Hepatocyte (in vitro differentiated cells): ENCODE measurements around the gene TIMM22. TPM values are rescaled to one million over a fixed set of nuclear protein-coding genes. Genes with fewer than 3 reads are reported as not detected.

Source experiments
- DNase-seq: peaks from one replicate; pipeline ENCODE4 v3.0.0-alpha.2; 2016; ENCODE audit warnings: low spot score
- H2AFZ ChIP-seq: fragments of 200-600 bp; sonication (generic); 2 replicates; pipeline ENCODE4 v1.6.0; 2016; ENCODE audit warnings: antibody characterized with exemption, mild to moderate bottlenecking
- H3K27ac ChIP-seq: fragments of 200-600 bp; sonication (generic); 2 replicates; pipeline ENCODE4 v1.5.1; 2016; ENCODE audit warnings: mild to moderate bottlenecking
- H3K27me3 ChIP-seq: fragments of 200-600 bp; sonication (generic); 2 replicates; pipeline ENCODE4 v1.6.1; 2016
- H3K36me3 ChIP-seq: fragments of 200-600 bp; sonication (generic); replicated peaks from 2 replicates; pipeline ENCODE4 v1.5.1; 2016; ENCODE audit warnings: low read depth; ENCODE audit not compliant: insufficient read depth
- H3K4me1 ChIP-seq: fragments of 200-600 bp; sonication (generic); 2 replicates; pipeline ENCODE4 v1.5.1; 2016; ENCODE audit warnings: mild to moderate bottlenecking, moderate library complexity; ENCODE audit not compliant: insufficient read depth
- H3K4me2 ChIP-seq: fragments of 200-600 bp; sonication (generic); 2 replicates; pipeline ENCODE4 v1.6.0; 2016
- H3K4me3 ChIP-seq: fragments of 200-600 bp; sonication (generic); 2 replicates; pipeline ENCODE4 v1.5.1; 2016; ENCODE audit warnings: mild to moderate bottlenecking
- H3K79me2 ChIP-seq: fragments of 200-600 bp; sonication (generic); 2 replicates; pipeline ENCODE4 v1.6.0; 2017; ENCODE audit warnings: mild to moderate bottlenecking
- H3K9me2 ChIP-seq: fragments of 200-600 bp; sonication (generic); replicated peaks from 2 replicates; pipeline ENCODE4 v1.6.0; 2017; ENCODE audit warnings: mild to moderate bottlenecking; ENCODE audit not compliant: insufficient read depth
- H3K9me3 ChIP-seq: fragments of 200-600 bp; sonication (generic); 2 replicates; pipeline ENCODE4 v1.5.1; 2016; ENCODE audit warnings: low read depth, mild to moderate bottlenecking
- H4K20me1 ChIP-seq: fragments of 200-600 bp; sonication (generic); 2 replicates; pipeline ENCODE4 v1.6.0; 2016; ENCODE audit warnings: mild to moderate bottlenecking; ENCODE audit not compliant: insufficient read depth, poor library complexity, severe bottlenecking
- EZH2 ChIP-seq: fragments of 200-600 bp; sonication (generic); IDR thresholded peaks from 2 replicates; pipeline ENCODE4 v1.6.1; 2016; ENCODE audit warnings: antibody characterized with exemption, mild to moderate bottlenecking, borderline replicate concordance
- EZH2phosphoT487 ChIP-seq: fragments of 200-600 bp; sonication (generic); IDR thresholded peaks from one replicate; pipeline ENCODE4 v1.6.1; 2018; ENCODE audit warnings: antibody characterized with exemption, mild to moderate bottlenecking, low read depth, moderate library complexity; ENCODE audit not compliant: unreplicated experiment, severe bottlenecking
- WGBS: methylation state at CpG from one replicate; pipeline ENCODE4 v1.1.6; 2016; ENCODE audit warnings: low lambda C conversion rate; ENCODE audit errors: missing lambda C conversion rate; 5-methylcytosine and 5-hydroxymethylcytosine counted together
- polyA plus RNA-seq: library from polyadenylated mRNA; unstranded; fragments of >200 nt; fragmentation: Nextera tagmentation; extraction: Ambion mirVana; gene quantifications from 2 replicates; pipeline ENCODE4 v1.2.1, GENCODE V29; 2016
- total RNA-seq: library from RNA; depleted of rRNA; stranded (reverse); fragments of >200 nt; gene quantifications from 2 replicates; pipeline ENCODE4 v1.2.3, GENCODE V29; 2014
- TF ChIP-seq, protein P1 (sequence below): fragments of 200-600 bp; sonication (generic); IDR thresholded peaks from 2 replicates; pipeline ENCODE4 v1.5.1; 2016; ENCODE audit warnings: antibody characterized with exemption, mild to moderate bottlenecking; ENCODE audit not compliant: poor library complexity

Gene TIMM22
- total and polyA plus RNA-seq, 2 experiments from 2014 or later, result 16.7 to 18.4 TPM

DNA sequence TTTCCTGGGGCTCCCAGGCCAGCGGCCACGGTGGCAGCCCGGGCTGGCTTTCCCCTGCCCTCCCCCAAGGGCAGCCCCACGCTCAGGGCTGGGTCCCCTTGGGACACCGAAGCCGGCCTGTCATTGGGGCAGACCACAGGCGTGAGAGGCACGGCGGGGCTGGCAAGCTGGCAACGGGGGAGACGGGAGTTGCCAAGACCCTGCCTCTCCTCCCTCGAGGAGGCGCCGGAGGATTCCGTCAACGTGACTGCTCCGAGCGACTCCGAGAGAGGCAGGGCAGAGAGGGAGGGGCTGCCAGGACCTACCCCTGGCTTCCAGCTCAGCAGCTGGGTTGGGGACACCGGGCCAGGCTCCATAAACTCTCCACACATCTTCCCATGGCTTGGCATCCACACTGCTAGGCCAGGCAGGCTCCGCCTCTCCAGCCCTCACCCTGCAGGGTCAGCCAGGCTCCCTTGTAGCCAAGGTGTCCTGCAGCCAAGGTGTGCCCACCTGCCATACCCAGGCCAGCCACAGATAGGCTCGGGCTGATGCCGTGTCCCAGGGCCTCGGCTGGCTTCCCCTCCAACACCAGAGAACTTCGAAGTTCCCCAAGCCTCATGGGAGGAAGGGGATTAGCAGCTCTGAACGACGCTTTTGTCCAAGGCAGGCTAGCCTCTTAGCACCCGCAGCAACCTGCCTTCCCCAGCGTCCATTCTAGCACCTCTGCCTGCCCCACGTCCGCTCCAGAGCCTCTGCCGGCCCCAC is 25.5 kb downstream of the TIMM22 start:
- TF ChIP-seq, protein P1, sequence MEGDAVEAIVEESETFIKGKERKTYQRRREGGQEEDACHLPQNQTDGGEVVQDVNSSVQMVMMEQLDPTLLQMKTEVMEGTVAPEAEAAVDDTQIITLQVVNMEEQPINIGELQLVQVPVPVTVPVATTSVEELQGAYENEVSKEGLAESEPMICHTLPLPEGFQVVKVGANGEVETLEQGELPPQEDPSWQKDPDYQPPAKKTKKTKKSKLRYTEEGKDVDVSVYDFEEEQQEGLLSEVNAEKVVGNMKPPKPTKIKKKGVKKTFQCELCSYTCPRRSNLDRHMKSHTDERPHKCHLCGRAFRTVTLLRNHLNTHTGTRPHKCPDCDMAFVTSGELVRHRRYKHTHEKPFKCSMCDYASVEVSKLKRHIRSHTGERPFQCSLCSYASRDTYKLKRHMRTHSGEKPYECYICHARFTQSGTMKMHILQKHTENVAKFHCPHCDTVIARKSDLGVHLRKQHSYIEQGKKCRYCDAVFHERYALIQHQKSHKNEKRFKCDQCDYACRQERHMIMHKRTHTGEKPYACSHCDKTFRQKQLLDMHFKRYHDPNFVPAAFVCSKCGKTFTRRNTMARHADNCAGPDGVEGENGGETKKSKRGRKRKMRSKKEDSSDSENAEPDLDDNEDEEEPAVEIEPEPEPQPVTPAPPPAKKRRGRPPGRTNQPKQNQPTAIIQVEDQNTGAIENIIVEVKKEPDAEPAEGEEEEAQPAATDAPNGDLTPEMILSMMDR, result no peak
- TF ChIP-seq EZH2, result no peak
- no peak for TF ChIP-seq EZH2phosphoT487

DNA sequence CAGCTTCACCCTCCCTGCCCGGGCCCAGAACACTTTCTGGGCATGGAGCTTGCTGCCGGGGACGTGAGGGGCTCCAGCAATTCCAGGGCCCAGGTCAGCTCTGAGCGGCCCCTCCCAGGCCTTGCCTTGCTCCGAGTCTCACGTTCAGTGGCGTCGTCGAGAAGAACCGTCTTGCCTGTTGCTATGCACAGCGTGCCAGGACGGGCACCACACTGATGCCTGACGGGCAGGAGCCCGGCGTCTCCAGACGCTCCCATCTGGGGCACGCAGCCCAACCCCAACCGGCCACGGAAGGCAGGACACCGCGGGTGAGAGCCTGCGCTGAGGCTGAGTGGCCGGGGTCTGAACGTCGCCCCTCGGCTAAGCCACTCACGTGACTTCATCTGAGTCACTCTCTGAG is 27.1 kb downstream of the TIMM22 start:
- H3K36me3 ChIP-seq, result no peaks in the 10 kb centered on the region
- H4K20me1 ChIP-seq, result no peaks in the 10 kb centered on the region
- no peaks in the 10 kb centered on the region for H3K4me1 ChIP-seq
- H3K27me3 ChIP-seq, result no peaks in the 10 kb centered on the region
- DNase-seq, result no peak
- H2AFZ ChIP-seq, result no peak overlapping the region
- TF ChIP-seq EZH2phosphoT487, result no peak
- TF ChIP-seq, protein P1, result no peak
- TF ChIP-seq EZH2, result no peak
- no peaks in the 10 kb centered on the region for H3K9me3 ChIP-seq
- H3K27ac ChIP-seq, result no peak overlapping the region
- H3K4me3 ChIP-seq, result no peak overlapping the region
- H3K4me2 ChIP-seq, result no peak overlapping the region
- WGBS, result 96% methylated on average over 22 of the region's 27 CpGs
- H3K9me2 ChIP-seq, result no peaks in the 10 kb centered on the region
- no peaks in the 10 kb centered on the region for H3K79me2 ChIP-seq

More for the DNA sequence above, 25.5 kb downstream of the TIMM22 start:
- Histone ChIP-seq H3K27me3 (no peaks in the 10 kb centered on the region), H3K4me3 (no peak overlapping the region), H3K27ac (no peak overlapping the region), H3K36me3 (no peaks in the 10 kb centered on the region), H3K4me2 (no peak overlapping the region), H3K9me3 (no peaks in the 10 kb centered on the region), H3K9me2 (no peaks in the 10 kb centered on the region), H4K20me1 (no peaks in the 10 kb centered on the region), H3K4me1 (no peaks in the 10 kb centered on the region), H2AFZ (no peak overlapping the region), H3K79me2 (no peaks in the 10 kb centered on the region)
- DNase-seq, result no peak
- WGBS, result 95% methylated on average over 20 of the region's 32 CpGs

DNA sequence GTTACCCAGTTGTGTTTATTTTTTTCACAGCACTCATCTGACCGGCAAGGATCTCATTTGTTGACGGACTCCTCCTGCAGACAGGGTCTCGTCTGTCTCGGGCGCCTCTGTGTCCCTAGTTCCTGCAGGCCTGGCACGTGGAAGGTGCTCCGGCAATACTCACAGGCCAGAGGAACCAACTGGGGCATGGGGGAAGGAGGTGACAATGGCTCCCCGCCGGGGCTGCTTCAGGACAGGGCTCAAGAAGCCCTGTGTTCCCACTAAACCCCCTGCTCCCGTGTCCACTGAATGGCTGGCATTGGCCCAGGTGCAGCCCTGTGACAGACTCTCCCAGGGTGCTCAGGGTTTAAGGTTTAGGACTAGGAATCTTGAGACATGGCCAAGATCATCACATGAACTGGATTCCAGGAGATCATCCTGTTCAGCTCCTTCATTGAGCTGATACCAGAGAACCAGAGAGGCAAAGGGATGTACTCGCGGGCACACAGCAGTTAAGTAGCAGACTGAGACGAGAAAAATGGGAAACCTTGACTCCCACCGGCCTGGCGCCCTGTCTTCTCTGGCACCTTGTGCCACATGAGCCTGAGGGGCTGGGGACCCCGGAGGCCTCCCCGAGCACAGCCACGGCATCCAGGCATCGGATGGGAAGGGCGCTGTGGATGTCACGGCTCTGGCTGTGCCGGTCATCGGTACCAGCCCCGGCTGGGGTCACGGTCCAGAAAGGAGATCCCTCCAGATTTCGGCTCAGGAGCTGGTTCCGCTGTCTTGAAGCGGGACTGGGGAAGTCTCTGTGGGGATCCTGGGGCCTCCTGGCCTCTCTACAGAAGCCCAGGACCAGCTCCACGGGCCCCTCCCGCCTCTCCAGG is 29.0 kb downstream of the TIMM22 start:
- Histone ChIP-seq H3K4me1 (no peaks in the 10 kb centered on the region), H3K79me2 (no peaks in the 10 kb centered on the region), H3K4me2 (no peak overlapping the region), H3K36me3 (no peaks in the 10 kb centered on the region), H3K27ac (no peak overlapping the region), H3K9me3 (no peaks in the 10 kb centered on the region), H3K4me3 (no peak overlapping the region), H4K20me1 (no peaks in the 10 kb centered on the region), H3K27me3 (no peaks in the 10 kb centered on the region), H2AFZ (no peak overlapping the region), H3K9me2 (no peaks in the 10 kb centered on the region)
- 91% methylated on average over 30 of the region's 30 CpGs for WGBS
- no peak for DNase-seq
- no peak for TF ChIP-seq EZH2phosphoT487
- TF ChIP-seq EZH2, result no peak
- TF ChIP-seq, protein P1, result no peak
